NCI-H2196 (cell line): ENCODE measurements around the gene IBA57.

Experiments
- DNase-seq: peaks from one replicate; lab custom pipeline; 2025; ENCODE audit not compliant: unreplicated experiment; lab: John Stamatoyannopoulos, UW

IBA57 gene

GRCh38 chr1:228165372-228166169 is at the start of gene IBA57:
Gene IBA57, plus strand, starts transcription at chr1:228165804. Its CDS starts 13 bp downstream, at chr1:228165817.
- DNase-seq: peak; percentile 98

GRCh38 chr1:228117335-228117734 is 48.3 kb upstream of the IBA57 start:
- no peak for DNase-seq

- no peak for DNase-seq
Observed at GRCh38 chr1:228118040-228118439, 47.6 kb upstream of the IBA57 start.

- DNase-seq: no peak
Observed at GRCh38 chr1:228120351-228120750, 45.3 kb upstream of the IBA57 start.

GRCh38 chr1:228120857-228121489 is 44.6 kb upstream of the IBA57 start:
- DNase-seq: no peak

- no peak for DNase-seq
Observed at GRCh38 chr1:228122921-228123441, 42.6 kb upstream of the IBA57 start.

- DNase-seq: no peak
Observed at GRCh38 chr1:228123505-228123904, 42.1 kb upstream of the IBA57 start.

GRCh38 chr1:228125185-228125584 is 40.4 kb upstream of the IBA57 start:
- DNase-seq: no peak

- no peak for DNase-seq
Observed at GRCh38 chr1:228131766-228132165, 33.8 kb upstream of the IBA57 start.

GRCh38 chr1:228134591-228134990 is 31.0 kb upstream of the IBA57 start:
- no peak for DNase-seq

GRCh38 chr1:228136901-228137300 is 28.7 kb upstream of the IBA57 start:
- no peak for DNase-seq

- no peak for DNase-seq
Observed at GRCh38 chr1:228139406-228139930, 26.1 kb upstream of the IBA57 start.

GRCh38 chr1:228139931-228140723 is 25.5 kb upstream of the IBA57 start, which contains the start of gene GUK1:
Gene GUK1, plus strand, starts transcription at chr1:228140279. Its CDS starts 24 bp downstream, at chr1:228140303.
- DNase-seq: peak; percentile 99

GRCh38 chr1:228140724-228141225 is 24.8 kb upstream of the IBA57 start:
- no peak for DNase-seq

GRCh38 chr1:228141226-228142044 is 24.2 kb upstream of the IBA57 start:
- no peak for DNase-seq

GRCh38 chr1:228142155-228142691 is 23.4 kb upstream of the IBA57 start:
- no peak for DNase-seq

GRCh38 chr1:228142701-228143136 is 22.9 kb upstream of the IBA57 start:
- no peak for DNase-seq

GRCh38 chr1:228143480-228144192 is 22.0 kb upstream of the IBA57 start:
- DNase-seq: no peak
